GM18526 (cell line): ENCODE data around the gene GDF2.

ENCODE experiments used
- POLR2A ChIP-seq: IDR thresholded peaks from 3 replicates; pipeline ENCODE4 v1.6.1; 2011; ENCODE audit not compliant: insufficient read length; ENCODE audit errors: extremely low read depth

Gene GDF2

DNA sequence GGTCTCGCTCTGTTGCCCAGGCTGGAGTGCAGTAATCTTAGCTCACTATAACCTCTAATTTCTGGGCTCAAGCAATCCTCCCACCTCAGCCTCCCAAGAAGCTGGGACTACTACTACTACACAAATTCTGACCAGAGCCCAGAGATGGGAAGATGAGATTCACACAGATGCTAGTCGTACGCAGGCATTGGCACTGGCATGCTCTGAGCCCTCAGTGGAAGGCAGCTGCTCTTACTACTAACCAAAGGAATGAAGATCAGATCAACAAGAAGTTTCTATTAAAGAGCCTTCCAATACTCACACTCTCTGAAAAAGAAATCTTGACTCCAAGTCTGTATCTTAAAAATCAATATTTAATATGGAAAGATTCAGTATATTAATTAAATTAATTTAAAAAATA lies 10.7 kb downstream of the GDF2 start:
- no peak for TF ChIP-seq POLR2A

DNA sequence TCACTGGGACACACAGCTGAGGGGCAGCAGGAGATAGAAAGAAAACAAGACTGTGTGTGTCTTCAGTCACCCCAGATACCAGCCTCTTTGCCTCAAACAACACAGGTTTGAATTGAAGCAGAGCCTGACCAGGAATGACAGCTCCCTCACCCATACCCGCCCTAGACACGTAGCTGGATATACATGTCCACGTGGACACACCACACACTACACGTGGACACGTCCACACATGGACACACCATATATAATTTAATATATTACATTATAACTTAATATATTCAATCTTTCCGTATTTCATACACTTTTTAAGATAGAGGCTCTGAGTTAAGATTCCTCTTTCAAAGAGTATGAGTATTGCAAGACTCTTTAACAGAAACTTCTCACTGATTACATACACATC lies 11.3 kb downstream of the GDF2 start:
- TF ChIP-seq POLR2A, result no peak

DNA sequence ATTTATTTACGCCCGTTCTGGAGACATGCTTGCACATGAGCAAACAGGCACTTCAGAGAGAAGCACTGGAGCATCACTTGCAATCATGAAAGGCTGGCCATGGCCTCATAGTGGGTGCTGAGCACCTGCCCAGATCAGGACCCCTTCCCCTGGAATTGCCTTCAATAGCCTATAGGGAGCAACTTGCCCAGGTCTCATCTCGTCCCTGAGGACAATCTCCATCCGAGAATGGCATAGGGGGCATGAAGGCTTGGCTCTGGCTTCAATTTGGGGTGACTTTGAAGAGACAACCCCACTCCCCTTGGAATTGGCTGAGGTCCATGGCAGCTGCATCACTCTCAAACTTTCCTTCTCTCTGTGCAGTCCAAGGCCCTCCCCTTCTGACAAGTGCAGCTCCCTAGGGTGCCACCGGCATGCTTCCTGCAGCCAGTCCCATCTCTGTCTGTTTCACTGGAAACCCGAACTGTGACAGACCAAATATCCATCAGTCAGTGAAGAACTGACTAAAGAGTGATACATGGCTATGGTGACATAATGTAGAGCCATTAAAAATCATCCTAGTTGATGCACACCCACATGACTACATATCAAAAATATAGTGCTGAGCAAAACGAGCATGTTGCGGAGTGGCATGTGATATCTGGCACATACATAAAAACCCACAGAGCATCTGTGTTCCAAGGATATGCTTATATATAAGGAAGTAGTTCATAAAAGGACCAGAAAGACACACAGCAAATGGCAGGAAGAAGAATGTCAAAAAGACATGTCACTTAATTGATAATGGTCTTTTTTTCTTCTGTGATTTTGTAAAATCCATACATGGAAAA lies 12.4 kb downstream of the GDF2 start:
- TF ChIP-seq POLR2A, result no peak

- TF ChIP-seq POLR2A, result no peak
Observed at GRCh38 chr10:47335906-47336305, 13.7 kb downstream of the GDF2 start.

DNA sequence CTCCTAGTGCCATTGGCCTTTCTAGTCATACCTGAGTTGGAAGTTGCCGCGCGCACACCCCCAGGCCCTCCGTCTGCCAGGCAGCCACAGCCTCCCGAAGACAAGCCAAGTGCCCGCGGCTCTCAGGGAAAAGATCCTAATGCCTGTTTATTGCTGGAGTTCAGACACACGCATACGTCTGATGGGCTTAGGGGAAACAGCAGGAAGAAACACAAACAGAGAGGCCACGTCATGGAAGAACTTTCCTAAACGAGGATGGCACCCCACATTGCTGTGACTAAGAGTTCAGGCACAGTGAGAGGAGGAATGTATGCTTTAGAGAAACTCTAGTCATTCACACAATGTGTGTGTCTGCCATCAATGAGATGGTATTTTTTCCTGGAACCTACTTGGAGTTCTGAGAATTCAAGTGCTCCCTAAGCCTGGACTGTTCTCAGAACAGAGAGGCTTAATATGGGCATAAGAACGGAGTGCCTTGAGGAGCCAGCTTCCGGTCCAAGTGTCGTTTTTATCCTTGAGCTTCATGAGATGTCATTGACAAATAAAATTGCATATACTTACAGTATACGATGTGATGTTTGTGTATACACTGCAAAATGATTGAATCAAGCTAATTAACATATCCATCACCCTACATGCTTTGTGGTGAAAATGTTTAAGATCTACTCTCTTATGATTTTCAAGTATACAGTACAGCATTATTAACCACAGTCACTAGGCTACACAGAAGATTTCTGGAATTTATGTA lies 14.3 kb downstream of the GDF2 start:
- no peak for TF ChIP-seq POLR2A

GRCh38 chr10:47337310-47337709 lies 15.1 kb downstream of the GDF2 start:
- TF ChIP-seq POLR2A, result no peak

DNA sequence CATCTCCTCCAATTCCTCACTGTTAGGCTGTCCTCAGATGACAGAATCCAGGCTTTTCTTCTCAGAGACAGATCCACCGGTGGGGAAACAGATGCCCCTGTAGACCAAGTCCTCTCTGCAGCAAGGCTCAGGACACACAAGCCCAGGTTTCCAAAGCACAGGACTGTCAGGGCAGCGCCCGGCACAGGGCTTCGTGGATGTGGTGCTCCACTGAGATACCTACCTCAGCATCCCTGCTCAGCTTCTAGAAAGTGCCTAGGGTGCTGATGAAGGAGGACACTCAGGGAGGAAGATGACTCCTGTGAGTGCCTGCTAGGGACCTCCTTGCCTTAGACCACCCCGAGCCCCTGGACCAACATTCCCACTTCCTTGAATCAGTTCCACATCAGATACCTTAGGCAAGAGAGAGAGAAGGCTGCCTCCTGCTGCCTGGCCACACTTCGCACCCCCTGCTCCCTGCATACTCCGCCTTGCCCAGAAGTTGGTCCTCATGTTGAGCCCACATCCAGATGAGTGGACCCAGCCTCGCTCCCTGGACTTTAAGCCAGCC lies 17.0 kb downstream of the GDF2 start:
- no peak for TF ChIP-seq POLR2A

- TF ChIP-seq POLR2A, result no peak
Observed at GRCh38 chr10:47339759-47340607, 17.7 kb downstream of the GDF2 start.

DNA sequence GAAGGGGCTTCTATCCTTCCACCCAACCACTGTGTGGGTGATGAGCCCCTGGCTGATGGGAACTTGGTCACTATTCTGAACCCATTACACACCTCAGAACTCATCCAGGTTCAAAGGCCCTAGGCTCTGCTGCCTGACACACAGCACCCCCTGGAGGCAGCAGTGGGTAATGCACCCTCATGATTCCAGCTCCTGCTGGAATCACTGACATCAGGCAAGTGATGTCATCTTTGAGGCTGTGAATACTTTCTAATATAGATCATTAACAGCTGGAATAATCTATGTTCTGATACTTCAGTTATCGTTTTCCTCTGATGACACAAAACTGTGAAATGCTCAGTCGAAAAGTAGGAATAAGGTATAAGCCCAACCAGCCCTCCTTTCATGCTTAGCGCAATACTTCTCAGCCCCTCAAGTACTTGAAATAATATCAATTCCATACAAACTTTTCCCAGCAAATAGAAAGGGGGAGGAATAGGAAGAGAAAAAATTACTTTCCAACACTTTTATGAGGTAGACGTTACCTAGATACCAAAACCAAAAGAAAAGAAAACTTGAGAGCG lies 18.4 kb downstream of the GDF2 start:
- TF ChIP-seq POLR2A, result no peak

- TF ChIP-seq POLR2A, result no peak
Observed at GRCh38 chr10:47344996-47345870, 23.0 kb downstream of the GDF2 start.

GRCh38 chr10:47346581-47347302 lies 24.5 kb downstream of the GDF2 start:
- no peak for TF ChIP-seq POLR2A

- TF ChIP-seq POLR2A, result no peak
Observed at GRCh38 chr10:47347303-47347675, 25.0 kb downstream of the GDF2 start.

- no peak for TF ChIP-seq POLR2A
Observed at GRCh38 chr10:47348138-47348651, 25.9 kb downstream of the GDF2 start, which contains the start of gene RBP3. Gene RBP3 (plus strand): TSS chr10:47348363. CDS start chr10:47348485, 122 bp downstream.
